ENCODE results near the gene BBS7. TPM values are rescaled to one million over a fixed set of nuclear protein-coding genes. Genes with fewer than 3 reads are reported as not detected.

Gene BBS7, protein sequence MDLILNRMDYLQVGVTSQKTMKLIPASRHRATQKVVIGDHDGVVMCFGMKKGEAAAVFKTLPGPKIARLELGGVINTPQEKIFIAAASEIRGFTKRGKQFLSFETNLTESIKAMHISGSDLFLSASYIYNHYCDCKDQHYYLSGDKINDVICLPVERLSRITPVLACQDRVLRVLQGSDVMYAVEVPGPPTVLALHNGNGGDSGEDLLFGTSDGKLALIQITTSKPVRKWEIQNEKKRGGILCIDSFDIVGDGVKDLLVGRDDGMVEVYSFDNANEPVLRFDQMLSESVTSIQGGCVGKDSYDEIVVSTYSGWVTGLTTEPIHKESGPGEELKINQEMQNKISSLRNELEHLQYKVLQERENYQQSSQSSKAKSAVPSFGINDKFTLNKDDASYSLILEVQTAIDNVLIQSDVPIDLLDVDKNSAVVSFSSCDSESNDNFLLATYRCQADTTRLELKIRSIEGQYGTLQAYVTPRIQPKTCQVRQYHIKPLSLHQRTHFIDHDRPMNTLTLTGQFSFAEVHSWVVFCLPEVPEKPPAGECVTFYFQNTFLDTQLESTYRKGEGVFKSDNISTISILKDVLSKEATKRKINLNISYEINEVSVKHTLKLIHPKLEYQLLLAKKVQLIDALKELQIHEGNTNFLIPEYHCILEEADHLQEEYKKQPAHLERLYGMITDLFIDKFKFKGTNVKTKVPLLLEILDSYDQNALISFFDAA
- total RNA-seq (2021) (18.9 to 25.0 TPM (median 20.5 TPM) in 3 replicates), Bru-seq, nascent RNA (percentile 69 among the genes with signal in this experiment)
- long read RNA-seq, experiment 1, transcript BBS7-201 (19 exons, 3,752 nt), result minor isoform, 15 of 83 reads
- long read RNA-seq, experiment 1, transcript BBS7-204 (18 exons, 2,570 nt), result minor isoform, 16 of 83 reads
- long read RNA-seq, experiment 1, transcript BBS7-202 (4 exons, 725 nt), result major isoform, 26 of 83 reads
- long read RNA-seq, experiment 1, partial matches to known transcripts, result 7 of 83 reads
- long read RNA-seq, experiment 1, other reads (novel, unspliced or antisense), result 19 of 83 reads
- long read RNA-seq, experiment 2, transcript BBS7-202 (4 exons, 725 nt), result major isoform, 13 of 34 reads
- long read RNA-seq, experiment 2, partial matches to known transcripts, result 10 of 34 reads
- long read RNA-seq, experiment 2, other reads (novel, unspliced or antisense), result 9 of 34 reads
- long read RNA-seq, experiment 3, transcript BBS7-202 (4 exons, 725 nt), result major isoform, 8 of 27 reads
- long read RNA-seq, experiment 3, transcript BBS7-204 (18 exons, 2,570 nt), result minor isoform, 5 of 27 reads
- long read RNA-seq, experiment 3, partial matches to known transcripts, result 6 of 27 reads
- long read RNA-seq, experiment 3, other reads (novel, unspliced or antisense), result 8 of 27 reads

DNA sequence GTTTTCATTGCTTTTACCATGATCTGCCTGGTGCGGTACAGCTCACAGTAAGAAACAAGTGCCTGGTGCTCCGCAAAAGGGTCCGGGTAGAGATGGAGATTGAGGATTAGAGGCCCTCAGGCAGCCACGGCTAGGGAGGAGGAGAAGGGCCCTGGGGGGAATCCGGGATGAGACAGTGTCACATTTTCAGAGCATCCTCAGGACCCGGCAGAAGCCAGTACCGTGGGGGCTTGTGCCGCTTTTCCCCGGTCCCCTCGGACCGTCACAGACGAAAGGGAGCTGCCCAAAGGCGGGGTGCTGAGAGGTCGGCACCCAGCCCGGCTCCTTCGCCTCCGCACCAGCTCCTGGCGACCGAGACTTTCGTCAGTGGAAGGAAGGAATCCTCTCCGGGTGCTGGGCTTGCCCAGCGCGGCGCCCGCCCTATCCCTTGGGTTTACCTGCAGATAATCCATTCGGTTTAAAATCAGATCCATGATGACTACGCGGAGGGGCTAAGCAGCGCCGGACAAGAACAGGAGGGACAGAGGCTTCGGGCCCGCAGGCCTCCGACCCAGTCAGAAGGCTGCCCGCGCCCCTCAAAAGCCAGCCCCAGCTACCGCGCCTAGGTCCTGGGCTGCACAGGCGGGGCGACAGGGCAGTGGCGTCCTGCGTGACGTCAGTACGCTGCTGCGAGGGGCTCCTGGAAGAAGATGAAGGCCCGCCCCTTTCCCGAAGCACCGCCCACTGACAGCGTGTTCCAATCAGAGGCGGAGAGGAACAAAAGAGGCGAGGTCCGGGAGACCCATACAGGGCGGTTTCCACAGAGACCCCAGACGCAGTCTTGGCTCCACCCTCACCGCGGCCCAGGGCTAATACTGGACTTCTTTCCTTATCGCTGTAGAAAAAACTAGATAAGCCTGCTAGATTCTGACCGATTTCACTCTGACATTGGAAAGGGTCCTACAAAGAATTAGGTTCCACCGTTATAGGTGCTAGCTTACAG, at the start of gene BBS7:
Gene BBS7 (minus strand): TSS at position 634 of the 982 bp plus-strand sequence. CDS start 161 bp downstream, at position 473.
- DNase-seq (ENCODE audit: low spot score) (peak; percentile 100), ATAC-seq (peak; percentile 98)
- CTCF ChIA-PET, result interaction anchor here (0.6 to 0.9 kb wide), 2 partner anchors 74 to 448 kb away, joined by 3 read pairs; no protein-coding TSS in a partner anchor
- POLR2A ChIA-PET, result interaction anchor here (0.7 to 1.3 kb wide), 4 partner anchors 38 to 173 kb away, joined by 3 to 5 read pairs (median 4); partner anchors contain the start of genes ANXA5 and EXOSC9
- H3K9me3 Mint-ChIP-seq, result no peaks in the 10 kb centered on the region
- H3K27ac Mint-ChIP-seq, result peak within 1 kb of the TSS; percentile 90
- TF ChIP-seq CREM (CRISPR knock-in tag; IDR thresholded peaks at IDR 0.05) (peak; percentile 78), ARID4B (CRISPR knock-in tag; IDR thresholded peaks at IDR 0.05; ENCODE audit: borderline replicate concordance) (peak; percentile 76; the same call in 1 of the 2 replicates), GABPB1 (CRISPR knock-in tag; IDR thresholded peaks at IDR 0.05) (0 out of 2 replicates have a peak, but pooled peaks have one; percentile 20), JUN (CRISPR knock-in tag; IDR thresholded peaks at IDR 0.05) (no peak), SP1 (CRISPR knock-in tag; conservative IDR thresholded peaks at IDR 0.05) (peak; percentile 75), TEAD1 (CRISPR knock-in tag; IDR thresholded peaks at IDR 0.05) (peak; percentile 77; the same call in 1 of the 2 replicates), ZNF416 (CRISPR knock-in tag; IDR thresholded peaks at IDR 0.05) (no peak), ZNF232 (CRISPR knock-in tag; IDR thresholded peaks at IDR 0.05) (0 out of 2 replicates have a peak, but pooled peaks have one; percentile 82), ZNF121 (CRISPR knock-in tag; IDR thresholded peaks at IDR 0.05) (no peak), ZBTB21 (CRISPR knock-in tag; IDR thresholded peaks at IDR 0.05; ENCODE audit: borderline replicate concordance) (peak; percentile 83; the same call in 1 of the 2 replicates), SMAD3 (CRISPR knock-in tag; IDR thresholded peaks at IDR 0.05; ENCODE audit: borderline replicate concordance) (0 out of 2 replicates have a peak, but pooled peaks have one; percentile 75)
- TF ChIP-seq, protein P1, sequence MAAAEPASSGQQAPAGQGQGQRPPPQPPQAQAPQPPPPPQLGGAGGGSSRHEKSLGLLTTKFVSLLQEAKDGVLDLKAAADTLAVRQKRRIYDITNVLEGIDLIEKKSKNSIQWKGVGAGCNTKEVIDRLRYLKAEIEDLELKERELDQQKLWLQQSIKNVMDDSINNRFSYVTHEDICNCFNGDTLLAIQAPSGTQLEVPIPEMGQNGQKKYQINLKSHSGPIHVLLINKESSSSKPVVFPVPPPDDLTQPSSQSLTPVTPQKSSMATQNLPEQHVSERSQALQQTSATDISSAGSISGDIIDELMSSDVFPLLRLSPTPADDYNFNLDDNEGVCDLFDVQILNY (CRISPR knock-in tag; IDR thresholded peaks at IDR 0.05), result 0 out of 2 replicates have a peak, but pooled peaks have one; percentile 41
- TF ChIP-seq, protein P2, sequence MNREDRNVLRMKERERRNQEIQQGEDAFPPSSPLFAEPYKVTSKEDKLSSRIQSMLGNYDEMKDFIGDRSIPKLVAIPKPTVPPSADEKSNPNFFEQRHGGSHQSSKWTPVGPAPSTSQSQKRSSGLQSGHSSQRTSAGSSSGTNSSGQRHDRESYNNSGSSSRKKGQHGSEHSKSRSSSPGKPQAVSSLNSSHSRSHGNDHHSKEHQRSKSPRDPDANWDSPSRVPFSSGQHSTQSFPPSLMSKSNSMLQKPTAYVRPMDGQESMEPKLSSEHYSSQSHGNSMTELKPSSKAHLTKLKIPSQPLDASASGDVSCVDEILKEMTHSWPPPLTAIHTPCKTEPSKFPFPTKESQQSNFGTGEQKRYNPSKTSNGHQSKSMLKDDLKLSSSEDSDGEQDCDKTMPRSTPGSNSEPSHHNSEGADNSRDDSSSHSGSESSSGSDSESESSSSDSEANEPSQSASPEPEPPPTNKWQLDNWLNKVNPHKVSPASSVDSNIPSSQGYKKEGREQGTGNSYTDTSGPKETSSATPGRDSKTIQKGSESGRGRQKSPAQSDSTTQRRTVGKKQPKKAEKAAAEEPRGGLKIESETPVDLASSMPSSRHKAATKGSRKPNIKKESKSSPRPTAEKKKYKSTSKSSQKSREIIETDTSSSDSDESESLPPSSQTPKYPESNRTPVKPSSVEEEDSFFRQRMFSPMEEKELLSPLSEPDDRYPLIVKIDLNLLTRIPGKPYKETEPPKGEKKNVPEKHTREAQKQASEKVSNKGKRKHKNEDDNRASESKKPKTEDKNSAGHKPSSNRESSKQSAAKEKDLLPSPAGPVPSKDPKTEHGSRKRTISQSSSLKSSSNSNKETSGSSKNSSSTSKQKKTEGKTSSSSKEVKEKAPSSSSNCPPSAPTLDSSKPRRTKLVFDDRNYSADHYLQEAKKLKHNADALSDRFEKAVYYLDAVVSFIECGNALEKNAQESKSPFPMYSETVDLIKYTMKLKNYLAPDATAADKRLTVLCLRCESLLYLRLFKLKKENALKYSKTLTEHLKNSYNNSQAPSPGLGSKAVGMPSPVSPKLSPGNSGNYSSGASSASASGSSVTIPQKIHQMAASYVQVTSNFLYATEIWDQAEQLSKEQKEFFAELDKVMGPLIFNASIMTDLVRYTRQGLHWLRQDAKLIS (CRISPR knock-in tag; IDR thresholded peaks at IDR 0.05; ENCODE audit: borderline replicate concordance), result 0 out of 2 replicates have a peak, but pooled peaks have one; percentile 21
- TF ChIP-seq, protein P3, sequence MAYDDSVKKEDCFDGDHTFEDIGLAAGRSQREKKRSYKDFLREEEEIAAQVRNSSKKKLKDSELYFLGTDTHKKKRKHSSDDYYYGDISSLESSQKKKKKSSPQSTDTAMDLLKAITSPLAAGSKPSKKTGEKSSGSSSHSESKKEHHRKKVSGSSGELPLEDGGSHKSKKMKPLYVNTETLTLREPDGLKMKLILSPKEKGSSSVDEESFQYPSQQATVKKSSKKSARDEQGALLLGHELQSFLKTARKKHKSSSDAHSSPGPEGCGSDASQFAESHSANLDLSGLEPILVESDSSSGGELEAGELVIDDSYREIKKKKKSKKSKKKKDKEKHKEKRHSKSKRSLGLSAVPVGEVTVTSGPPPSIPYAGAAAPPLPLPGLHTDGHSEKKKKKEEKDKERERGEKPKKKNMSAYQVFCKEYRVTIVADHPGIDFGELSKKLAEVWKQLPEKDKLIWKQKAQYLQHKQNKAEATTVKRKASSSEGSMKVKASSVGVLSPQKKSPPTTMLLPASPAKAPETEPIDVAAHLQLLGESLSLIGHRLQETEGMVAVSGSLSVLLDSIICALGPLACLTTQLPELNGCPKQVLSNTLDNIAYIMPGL (CRISPR knock-in tag; IDR thresholded peaks at IDR 0.05), result peak; percentile 39; the same call in 1 of the 2 replicates
- TF ChIP-seq, protein P4, sequence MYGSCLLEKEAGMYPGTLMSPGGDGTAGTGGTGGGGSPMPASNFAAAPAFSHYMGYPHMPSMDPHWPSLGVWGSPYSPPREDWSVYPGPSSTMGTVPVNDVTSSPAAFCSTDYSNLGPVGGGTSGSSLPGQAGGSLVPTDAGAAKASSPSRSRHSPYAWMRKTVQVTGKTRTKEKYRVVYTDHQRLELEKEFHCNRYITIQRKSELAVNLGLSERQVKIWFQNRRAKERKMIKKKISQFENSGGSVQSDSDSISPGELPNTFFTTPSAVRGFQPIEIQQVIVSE (CRISPR knock-in tag; IDR thresholded peaks at IDR 0.05; ENCODE audit: borderline replicate concordance), result no peak
- TF ChIP-seq, protein P5, sequence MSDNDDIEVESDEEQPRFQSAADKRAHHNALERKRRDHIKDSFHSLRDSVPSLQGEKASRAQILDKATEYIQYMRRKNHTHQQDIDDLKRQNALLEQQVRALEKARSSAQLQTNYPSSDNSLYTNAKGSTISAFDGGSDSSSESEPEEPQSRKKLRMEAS (CRISPR knock-in tag; IDR thresholded peaks at IDR 0.05), result peak; percentile 75
- H3K4me3 Mint-ChIP-seq, result peak within 1 kb of the TSS; percentile 91
- peaks cover 19% of the 10 kb centered on the region for H3K36me3 Mint-ChIP-seq
- H3K27me3 Mint-ChIP-seq (ENCODE audit: low read depth), result no peaks in the 10 kb centered on the region
- H3K4me1 Mint-ChIP-seq, result peaks cover 9% of the 10 kb centered on the region; the same call in 1 of the 2 replicates

All from WTC11 (cell line).